Progenitor cell of endocrine pancreas (in vitro differentiated cells): ENCODE measurements around the gene SELENOW. TPM values are rescaled to one million over a fixed set of nuclear protein-coding genes. Genes with fewer than 3 reads are reported as not detected.

Experiments
- DNase-seq: peaks from one replicate; pipeline ENCODE4 v3.0.0; 2021; ENCODE audit warnings: low spot score; ENCODE audit not compliant: unreplicated experiment
- H3K27ac Mint-ChIP-seq: 2 replicates; pipeline ENCODE4 v1.8.0; 2021; ENCODE audit warnings: mild to moderate bottlenecking, moderate library complexity, mixed read lengths
- H3K27me3 Mint-ChIP-seq: 2 replicates; pipeline ENCODE4 v1.8.0; 2021; ENCODE audit warnings: mixed read lengths
- H3K36me3 Mint-ChIP-seq: 2 replicates; pipeline ENCODE4 v1.8.0; 2022; ENCODE audit warnings: mixed read lengths; ENCODE audit not compliant: insufficient read depth
- H3K4me1 Mint-ChIP-seq: 2 replicates; pipeline ENCODE4 v1.8.0; 2021; ENCODE audit warnings: low read depth, mixed read lengths
- H3K4me3 Mint-ChIP-seq: 2 replicates; pipeline ENCODE4 v1.8.0; 2021; ENCODE audit warnings: low read depth, mild to moderate bottlenecking, moderate library complexity, mixed read lengths
- H3K9me3 Mint-ChIP-seq: 2 replicates; pipeline ENCODE4 v1.8.0; 2021; ENCODE audit warnings: low read depth, mixed read lengths
- total RNA-seq: library from RNA; stranded (reverse); gene quantifications from 2 replicates; pipeline ENCODE4 v1.2.1, GENCODE V29; 2021
- TF ChIP-seq, protein P1 (sequence below): fragments of 200-600 bp; sonication (generic); IDR thresholded peaks from one replicate; pipeline ENCODE4 v1.5.0; 2021; ENCODE audit warnings: antibody characterized with exemption, mild to moderate bottlenecking; ENCODE audit not compliant: unreplicated experiment

The SELENOW gene
- total RNA-seq, 1 donor from 2014 or later: 392 TPM

DNA sequence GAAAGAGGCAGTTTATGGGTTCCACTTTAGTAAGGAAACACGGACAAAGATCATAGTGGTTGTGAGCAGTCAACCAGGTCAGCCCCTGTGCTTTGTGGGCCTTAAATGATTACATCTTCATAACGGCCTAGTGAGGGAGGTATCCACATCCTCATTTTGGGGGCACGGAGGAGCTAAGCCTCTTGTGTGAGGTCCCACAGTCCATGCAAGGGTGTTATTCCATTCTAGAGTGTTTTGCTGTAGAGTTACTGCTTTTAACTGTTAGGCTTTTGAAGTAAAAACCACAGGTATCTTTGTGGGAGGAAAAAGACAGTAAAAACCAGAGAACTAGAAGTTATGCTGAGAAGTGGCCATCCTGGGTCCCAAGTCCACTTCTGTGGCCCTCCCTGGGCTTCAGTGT lies 29.2 kb upstream of the SELENOW start:
- Mint-ChIP-seq H3K36me3 (peaks cover 19% of the 10 kb centered on the region), H3K27me3 (no peaks in the 10 kb centered on the region), H3K4me1 (peaks cover 6% of the 10 kb centered on the region), H3K9me3 (no peaks in the 10 kb centered on the region), H3K4me3 (no peak overlapping the region), H3K27ac (no peak overlapping the region)
- TF ChIP-seq, protein P1, sequence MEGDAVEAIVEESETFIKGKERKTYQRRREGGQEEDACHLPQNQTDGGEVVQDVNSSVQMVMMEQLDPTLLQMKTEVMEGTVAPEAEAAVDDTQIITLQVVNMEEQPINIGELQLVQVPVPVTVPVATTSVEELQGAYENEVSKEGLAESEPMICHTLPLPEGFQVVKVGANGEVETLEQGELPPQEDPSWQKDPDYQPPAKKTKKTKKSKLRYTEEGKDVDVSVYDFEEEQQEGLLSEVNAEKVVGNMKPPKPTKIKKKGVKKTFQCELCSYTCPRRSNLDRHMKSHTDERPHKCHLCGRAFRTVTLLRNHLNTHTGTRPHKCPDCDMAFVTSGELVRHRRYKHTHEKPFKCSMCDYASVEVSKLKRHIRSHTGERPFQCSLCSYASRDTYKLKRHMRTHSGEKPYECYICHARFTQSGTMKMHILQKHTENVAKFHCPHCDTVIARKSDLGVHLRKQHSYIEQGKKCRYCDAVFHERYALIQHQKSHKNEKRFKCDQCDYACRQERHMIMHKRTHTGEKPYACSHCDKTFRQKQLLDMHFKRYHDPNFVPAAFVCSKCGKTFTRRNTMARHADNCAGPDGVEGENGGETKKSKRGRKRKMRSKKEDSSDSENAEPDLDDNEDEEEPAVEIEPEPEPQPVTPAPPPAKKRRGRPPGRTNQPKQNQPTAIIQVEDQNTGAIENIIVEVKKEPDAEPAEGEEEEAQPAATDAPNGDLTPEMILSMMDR: no peak
- DNase-seq: no peak

DNA sequence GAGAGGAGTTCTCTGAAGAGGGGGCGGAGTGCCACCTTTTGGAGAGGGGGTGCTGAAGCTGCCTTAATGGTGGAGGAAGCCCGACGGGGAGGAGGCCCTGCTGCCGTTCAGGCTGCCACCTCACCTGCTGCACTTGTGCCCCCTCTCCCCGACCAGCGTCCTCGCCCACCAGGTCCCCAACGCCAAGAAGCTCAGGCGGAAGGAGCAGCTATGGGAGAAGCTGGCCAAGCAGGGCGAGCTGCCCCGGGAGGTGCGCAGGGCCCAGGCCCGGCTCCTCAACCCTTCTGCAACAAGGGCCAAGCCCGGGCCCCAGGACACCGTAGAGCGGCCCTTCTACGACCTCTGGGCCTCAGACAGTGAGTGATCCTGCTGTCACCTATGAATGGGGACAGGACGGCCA lies 27.8 kb upstream of the SELENOW start:
- Mint-ChIP-seq H3K36me3 (peaks cover 19% of the 10 kb centered on the region), H3K4me1 (peaks cover 3% of the 10 kb centered on the region), H3K4me3 (no peak overlapping the region), H3K27ac (no peak overlapping the region), H3K27me3 (no peaks in the 10 kb centered on the region), H3K9me3 (no peaks in the 10 kb centered on the region)
- DNase-seq: no peak
- TF ChIP-seq, protein P1: no peak

DNA sequence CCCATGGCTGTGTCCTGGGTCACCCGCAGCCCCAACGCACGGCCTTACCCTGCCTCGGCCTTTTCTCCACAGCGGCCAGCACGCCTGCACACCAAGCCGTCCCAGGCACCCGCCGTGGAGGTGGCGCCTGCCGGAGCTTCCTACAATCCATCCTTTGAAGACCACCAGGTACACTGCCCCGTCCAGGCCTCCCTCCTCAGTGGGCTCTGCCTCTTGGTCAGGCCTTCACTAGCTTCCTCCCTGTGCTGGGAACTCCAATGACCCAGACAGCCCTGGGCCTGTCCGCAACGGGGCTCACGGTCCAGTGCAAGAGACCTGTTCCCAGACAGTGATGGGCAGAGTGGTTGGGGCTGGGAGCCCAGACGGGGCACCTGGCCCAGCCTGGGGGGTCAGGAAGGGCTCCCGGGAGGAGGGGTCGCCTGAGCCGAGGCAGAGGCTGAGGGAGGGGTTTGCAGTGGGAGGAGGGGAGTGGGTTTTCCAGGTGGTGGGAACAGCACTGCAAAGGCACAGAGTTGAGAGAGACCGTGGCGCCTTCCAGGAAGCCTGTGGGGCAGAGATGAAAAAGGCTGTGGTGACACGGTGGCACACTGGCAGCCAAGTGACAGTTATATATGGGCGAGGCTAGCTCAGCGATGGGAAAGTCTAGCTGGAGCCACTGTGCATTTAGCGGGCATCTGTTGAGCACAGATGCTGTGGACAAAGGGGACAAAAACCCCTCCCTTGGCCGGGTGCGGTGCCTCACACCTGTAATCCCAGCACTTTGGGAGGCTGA lies 25.9 kb upstream of the SELENOW start:
- peaks cover 24% of the 10 kb centered on the region for H3K36me3 Mint-ChIP-seq
- H3K9me3 Mint-ChIP-seq: no peaks in the 10 kb centered on the region
- TF ChIP-seq, protein P1: no peak
- H3K27me3 Mint-ChIP-seq: no peaks in the 10 kb centered on the region
- H3K4me3 Mint-ChIP-seq: no peak overlapping the region
- no peaks in the 10 kb centered on the region for H3K4me1 Mint-ChIP-seq
- DNase-seq: no peak
- H3K27ac Mint-ChIP-seq: no peak overlapping the region

DNA sequence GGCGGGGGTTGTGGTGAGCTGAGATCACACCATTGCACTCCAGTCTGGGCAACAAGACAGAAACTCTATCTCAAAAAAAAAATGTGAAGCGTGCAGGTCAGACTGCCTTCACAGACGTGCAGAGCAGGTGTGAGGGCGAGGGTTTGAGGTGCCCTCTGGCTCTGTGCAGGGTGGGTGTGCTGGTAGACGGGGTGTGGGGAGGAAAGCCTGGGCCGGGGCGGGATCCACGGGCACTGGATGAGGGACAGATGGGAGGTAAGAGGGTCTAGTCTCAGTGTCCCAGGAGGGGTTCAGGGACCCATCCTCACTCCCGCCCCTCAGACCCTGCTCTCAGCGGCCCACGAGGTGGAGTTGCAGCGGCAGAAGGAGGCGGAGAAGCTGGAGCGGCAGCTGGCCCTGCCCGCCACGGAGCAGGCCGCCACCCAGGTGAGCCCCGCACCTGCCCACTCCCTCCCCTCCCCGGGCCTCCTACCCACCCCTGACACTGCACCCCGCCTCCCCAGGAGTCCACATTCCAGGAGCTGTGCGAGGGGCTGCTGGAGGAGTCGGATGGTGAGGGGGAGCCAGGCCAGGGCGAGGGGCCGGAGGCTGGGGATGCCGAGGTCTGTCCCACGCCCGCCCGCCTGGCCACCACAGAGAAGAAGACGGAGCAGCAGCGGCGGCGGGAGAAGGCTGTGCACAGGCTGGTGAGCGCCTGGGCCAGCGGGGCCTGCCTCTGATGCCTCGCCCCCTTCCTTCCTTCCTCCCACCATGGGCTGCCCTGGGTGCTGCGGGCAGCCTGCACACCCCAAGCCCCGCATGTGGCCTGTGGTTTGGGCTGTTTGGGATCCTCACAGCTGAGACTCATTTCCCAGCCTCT lies 24.1 kb upstream of the SELENOW start:
- DNase-seq: no peak
- H3K9me3 Mint-ChIP-seq: peaks cover 3% of the 10 kb centered on the region
- TF ChIP-seq, protein P1: no peak
- H3K36me3 Mint-ChIP-seq: peaks cover 31% of the 10 kb centered on the region
- H3K4me1 Mint-ChIP-seq: no peaks in the 10 kb centered on the region
- no peak overlapping the region for H3K27ac Mint-ChIP-seq
- no peak overlapping the region for H3K4me3 Mint-ChIP-seq
- H3K27me3 Mint-ChIP-seq: no peaks in the 10 kb centered on the region

DNA sequence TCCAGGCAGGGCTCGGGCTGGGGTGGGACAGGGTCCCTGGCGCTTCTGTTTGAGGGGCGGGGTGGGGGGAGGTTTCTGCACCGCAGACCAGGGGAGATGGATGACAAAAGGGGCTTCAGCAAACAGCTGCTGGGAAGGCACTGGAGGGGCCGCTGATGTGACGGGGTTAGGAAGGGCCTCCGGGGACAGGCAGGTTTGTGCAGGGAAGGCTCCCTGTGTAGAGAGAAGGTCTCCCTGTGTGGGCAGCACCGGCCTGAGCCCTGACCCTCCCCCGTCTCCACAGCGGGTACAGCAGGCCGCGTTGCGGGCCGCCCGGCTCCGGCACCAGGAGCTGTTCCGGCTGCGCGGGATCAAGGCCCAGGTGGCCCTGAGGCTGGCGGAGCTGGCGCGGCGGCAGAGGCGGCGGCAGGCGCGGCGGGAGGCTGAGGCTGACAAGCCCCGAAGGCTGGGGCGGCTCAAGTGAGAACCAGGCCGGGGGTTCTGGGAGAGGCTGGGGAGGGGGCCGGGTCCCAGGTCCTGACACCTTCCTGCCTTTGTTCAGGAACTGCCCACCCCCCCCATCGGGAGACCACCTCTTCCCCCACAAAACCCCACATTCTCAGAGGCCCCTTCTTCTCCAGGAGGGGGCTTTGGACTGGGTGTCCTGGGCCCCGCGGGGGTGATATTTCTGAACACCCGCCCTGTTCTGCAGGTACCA lies 23.3 kb upstream of the SELENOW start:
- TF ChIP-seq, protein P1: no peak
- Mint-ChIP-seq H3K27ac (no peak overlapping the region), H3K9me3 (peaks cover 3% of the 10 kb centered on the region), H3K4me3 (no peak overlapping the region), H3K27me3 (no peaks in the 10 kb centered on the region), H3K36me3 (peaks cover 32% of the 10 kb centered on the region), H3K4me1 (no peaks in the 10 kb centered on the region)
- DNase-seq: no peak
